ENCODE measurements around the gene MAN1C1.

Gene MAN1C1

DNA sequence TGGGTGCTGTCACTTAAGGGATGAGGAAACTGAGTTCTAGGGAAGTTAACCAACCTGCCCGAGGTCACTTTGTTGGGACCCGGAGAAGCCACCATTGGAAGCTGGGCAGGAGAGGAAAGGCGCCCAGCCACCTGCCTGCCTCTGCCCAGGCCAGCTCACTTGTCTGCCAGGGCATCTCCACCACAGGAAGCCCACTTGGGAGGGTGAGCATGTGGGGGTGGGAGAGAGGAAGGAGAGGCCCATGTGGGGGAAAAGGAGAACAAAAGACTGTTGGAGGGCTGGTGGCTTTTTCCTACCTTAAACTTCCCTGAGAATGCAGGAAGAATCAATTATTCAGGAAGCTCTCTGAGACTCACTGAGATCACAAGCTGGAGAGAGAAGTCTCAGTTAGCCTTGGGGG is 139.6 kb downstream of the MAN1C1 start (continued):
- TF ChIP-seq, protein P1, sequence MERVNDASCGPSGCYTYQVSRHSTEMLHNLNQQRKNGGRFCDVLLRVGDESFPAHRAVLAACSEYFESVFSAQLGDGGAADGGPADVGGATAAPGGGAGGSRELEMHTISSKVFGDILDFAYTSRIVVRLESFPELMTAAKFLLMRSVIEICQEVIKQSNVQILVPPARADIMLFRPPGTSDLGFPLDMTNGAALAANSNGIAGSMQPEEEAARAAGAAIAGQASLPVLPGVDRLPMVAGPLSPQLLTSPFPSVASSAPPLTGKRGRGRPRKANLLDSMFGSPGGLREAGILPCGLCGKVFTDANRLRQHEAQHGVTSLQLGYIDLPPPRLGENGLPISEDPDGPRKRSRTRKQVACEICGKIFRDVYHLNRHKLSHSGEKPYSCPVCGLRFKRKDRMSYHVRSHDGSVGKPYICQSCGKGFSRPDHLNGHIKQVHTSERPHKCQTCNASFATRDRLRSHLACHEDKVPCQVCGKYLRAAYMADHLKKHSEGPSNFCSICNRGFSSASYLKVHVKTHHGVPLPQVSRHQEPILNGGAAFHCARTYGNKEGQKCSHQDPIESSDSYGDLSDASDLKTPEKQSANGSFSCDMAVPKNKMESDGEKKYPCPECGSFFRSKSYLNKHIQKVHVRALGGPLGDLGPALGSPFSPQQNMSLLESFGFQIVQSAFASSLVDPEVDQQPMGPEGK (CRISPR knock-in tag; IDR thresholded peaks at IDR 0.05; ENCODE audit: borderline replicate concordance): no peak

DNA sequence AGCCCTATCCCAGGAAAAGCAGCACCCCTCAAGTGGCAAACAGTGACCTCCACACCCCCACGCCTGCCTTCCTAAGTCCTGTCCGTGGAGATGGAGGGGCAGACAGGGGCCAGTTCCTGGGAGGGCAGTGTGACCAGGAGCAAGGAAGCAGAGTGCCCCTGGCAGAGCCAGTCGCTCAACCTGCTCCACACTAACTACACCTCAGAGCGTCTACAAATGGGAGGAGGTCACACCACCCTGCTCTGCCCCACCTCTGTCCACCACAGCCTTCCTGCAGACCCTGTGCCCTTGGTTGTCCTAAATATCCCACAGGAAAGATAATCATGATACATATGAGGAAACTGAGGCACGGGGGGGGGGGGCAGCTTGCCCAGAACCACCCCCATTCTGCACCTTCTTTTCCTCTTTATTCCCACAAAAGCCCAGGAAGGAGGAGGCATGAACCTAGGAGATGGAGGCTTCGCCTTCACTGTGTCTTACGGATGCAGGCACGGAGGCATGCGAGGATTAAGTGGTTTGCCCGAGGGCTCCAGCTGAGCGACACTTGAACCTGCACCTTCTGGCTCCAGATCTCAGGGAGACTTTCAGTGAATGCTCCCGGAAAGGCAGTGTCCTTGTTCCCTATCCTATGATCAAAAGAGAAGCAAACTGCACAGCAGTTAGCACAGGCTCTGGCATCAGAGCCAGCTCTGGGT is 140.7 kb downstream of the MAN1C1 start:
- TF ChIP-seq ZNF8 (CRISPR knock-in tag; IDR thresholded peaks at IDR 0.05) (no peak), OSR1 (CRISPR knock-in tag; IDR thresholded peaks at IDR 0.05) (no peak), ZC3H10 (CRISPR knock-in tag; IDR thresholded peaks at IDR 0.05) (no peak), RARB (CRISPR knock-in tag; IDR thresholded peaks at IDR 0.05) (no peak), ZNF70 (CRISPR knock-in tag; IDR thresholded peaks at IDR 0.05) (no peak), SNAI2 (CRISPR knock-in tag; IDR thresholded peaks at IDR 0.05) (no peak)
- TF ChIP-seq, protein P2, sequence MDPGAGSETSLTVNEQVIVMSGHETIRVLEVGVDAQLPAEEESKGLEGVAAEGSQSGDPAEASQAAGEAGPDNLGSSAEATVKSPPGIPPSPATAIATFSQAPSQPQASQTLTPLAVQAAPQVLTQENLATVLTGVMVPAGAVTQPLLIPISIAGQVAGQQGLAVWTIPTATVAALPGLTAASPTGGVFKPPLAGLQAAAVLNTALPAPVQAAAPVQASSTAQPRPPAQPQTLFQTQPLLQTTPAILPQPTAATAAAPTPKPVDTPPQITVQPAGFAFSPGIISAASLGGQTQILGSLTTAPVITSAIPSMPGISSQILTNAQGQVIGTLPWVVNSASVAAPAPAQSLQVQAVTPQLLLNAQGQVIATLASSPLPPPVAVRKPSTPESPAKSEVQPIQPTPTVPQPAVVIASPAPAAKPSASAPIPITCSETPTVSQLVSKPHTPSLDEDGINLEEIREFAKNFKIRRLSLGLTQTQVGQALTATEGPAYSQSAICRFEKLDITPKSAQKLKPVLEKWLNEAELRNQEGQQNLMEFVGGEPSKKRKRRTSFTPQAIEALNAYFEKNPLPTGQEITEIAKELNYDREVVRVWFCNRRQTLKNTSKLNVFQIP (CRISPR knock-in tag; IDR thresholded peaks at IDR 0.05; ENCODE audit: borderline replicate concordance, low read depth): no peak
- TF ChIP-seq, protein P3, sequence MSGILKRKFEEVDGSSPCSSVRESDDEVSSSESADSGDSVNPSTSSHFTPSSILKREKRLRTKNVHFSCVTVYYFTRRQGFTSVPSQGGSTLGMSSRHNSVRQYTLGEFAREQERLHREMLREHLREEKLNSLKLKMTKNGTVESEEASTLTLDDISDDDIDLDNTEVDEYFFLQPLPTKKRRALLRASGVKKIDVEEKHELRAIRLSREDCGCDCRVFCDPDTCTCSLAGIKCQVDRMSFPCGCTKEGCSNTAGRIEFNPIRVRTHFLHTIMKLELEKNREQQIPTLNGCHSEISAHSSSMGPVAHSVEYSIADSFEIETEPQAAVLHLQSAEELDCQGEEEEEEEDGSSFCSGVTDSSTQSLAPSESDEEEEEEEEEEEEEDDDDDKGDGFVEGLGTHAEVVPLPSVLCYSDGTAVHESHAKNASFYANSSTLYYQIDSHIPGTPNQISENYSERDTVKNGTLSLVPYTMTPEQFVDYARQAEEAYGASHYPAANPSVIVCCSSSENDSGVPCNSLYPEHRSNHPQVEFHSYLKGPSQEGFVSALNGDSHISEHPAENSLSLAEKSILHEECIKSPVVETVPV (CRISPR knock-in tag; IDR thresholded peaks at IDR 0.05): no peak
- TF ChIP-seq, protein P1 (CRISPR knock-in tag; IDR thresholded peaks at IDR 0.05; ENCODE audit: borderline replicate concordance): no peak
- no peak for ATAC-seq

DNA sequence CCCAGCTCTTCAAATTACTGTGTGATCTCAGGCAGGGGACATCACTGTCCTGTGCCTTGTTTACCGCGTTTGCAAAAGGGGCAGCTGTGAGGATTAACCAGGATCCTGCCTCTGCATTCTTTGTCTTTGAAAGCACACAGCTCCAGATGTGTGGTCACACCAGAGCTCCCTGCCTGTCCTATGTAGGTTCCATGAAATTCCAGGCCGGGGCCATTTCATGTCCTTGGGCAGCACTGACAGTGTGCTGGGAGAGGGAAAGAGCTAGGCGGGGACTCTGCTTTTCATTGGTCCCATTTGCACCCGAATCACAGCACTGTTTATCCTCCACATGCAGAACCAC is 141.2 kb downstream of the MAN1C1 start:
- TF ChIP-seq RARB (CRISPR knock-in tag; IDR thresholded peaks at IDR 0.05) (no peak), ZFP30 (CRISPR knock-in tag; IDR thresholded peaks at IDR 0.05) (no peak), ZC3H10 (CRISPR knock-in tag; IDR thresholded peaks at IDR 0.05) (no peak)
- TF ChIP-seq, protein P2 (CRISPR knock-in tag; IDR thresholded peaks at IDR 0.05; ENCODE audit: borderline replicate concordance, low read depth): no peak
- no peak for ATAC-seq

DNA sequence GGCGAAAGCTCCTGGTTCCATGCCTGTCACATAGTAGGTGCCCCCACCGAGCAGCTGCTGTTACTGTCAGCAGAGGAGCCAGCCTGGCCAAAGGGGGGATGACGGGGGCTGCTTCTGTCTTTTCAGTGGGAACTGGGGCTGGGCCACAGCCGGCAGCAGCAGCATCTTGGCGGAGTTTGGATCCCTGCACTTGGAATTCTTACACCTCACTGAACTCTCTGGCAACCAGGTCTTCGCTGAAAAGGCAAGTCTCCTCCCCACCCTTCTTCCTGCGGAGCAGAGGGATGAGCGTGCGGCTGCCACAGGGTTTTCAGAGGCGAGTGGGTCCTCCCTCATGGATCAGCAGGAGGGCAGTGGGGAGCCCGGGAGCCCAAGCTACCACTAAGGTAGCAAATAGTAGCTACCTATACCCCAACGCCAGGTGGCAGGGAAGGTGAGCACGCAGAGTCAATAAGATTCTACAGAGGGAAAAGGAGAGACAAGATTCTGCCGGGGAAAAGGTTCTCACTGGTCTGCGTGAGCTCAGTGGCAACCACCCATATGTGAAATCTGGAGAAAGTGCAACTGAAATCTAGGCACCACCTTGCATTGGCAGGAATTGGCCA is 142.0 kb downstream of the MAN1C1 start:
- TF ChIP-seq, protein P4, sequence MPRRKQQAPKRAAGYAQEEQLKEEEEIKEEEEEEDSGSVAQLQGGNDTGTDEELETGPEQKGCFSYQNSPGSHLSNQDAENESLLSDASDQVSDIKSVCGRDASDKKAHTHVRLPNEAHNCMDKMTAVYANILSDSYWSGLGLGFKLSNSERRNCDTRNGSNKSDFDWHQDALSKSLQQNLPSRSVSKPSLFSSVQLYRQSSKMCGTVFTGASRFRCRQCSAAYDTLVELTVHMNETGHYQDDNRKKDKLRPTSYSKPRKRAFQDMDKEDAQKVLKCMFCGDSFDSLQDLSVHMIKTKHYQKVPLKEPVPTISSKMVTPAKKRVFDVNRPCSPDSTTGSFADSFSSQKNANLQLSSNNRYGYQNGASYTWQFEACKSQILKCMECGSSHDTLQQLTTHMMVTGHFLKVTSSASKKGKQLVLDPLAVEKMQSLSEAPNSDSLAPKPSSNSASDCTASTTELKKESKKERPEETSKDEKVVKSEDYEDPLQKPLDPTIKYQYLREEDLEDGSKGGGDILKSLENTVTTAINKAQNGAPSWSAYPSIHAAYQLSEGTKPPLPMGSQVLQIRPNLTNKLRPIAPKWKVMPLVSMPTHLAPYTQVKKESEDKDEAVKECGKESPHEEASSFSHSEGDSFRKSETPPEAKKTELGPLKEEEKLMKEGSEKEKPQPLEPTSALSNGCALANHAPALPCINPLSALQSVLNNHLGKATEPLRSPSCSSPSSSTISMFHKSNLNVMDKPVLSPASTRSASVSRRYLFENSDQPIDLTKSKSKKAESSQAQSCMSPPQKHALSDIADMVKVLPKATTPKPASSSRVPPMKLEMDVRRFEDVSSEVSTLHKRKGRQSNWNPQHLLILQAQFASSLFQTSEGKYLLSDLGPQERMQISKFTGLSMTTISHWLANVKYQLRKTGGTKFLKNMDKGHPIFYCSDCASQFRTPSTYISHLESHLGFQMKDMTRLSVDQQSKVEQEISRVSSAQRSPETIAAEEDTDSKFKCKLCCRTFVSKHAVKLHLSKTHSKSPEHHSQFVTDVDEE (CRISPR knock-in tag; IDR thresholded peaks at IDR 0.05): no peak
- TF ChIP-seq OSR1 (CRISPR knock-in tag; IDR thresholded peaks at IDR 0.05) (no peak), PPARA (CRISPR knock-in tag; IDR thresholded peaks at IDR 0.05; ENCODE audit: borderline replicate concordance) (no peak), ESRRG (CRISPR knock-in tag; IDR thresholded peaks at IDR 0.05) (no peak), GLIS3 (CRISPR knock-in tag; IDR thresholded peaks at IDR 0.05) (no peak)
- TF ChIP-seq, protein P1 (CRISPR knock-in tag; IDR thresholded peaks at IDR 0.05; ENCODE audit: borderline replicate concordance): no peak
- no peak for ATAC-seq

Data from SK-N-SH treated with all-trans-retinoic acid at 6 μM for 48 hours (cell line).